H1 (cell line): Measurements from ENCODE around the gene TTC31. TPM values are rescaled to one million over a fixed set of nuclear protein-coding genes. Genes with fewer than 3 reads are reported as not detected.

ENCODE experiments used
- KDM5A ChIP-seq: fragments of 200-600 bp; IDR thresholded peaks from 2 replicates; pipeline ENCODE4 v1.7.1; 2012; ENCODE audit warnings: mild to moderate bottlenecking, low read length, inconsistent platforms, mixed read lengths
- MAX ChIP-seq: IDR thresholded peaks from 2 replicates; pipeline ENCODE4 v1.6.1; 2012; ENCODE audit warnings: inconsistent platforms
- PHF8 ChIP-seq: fragments of 200-600 bp; sonication (generic); conservative IDR thresholded peaks from 2 replicates; pipeline ENCODE4 v1.7.1; 2012; ENCODE audit warnings: low read depth, mild to moderate bottlenecking, inconsistent platforms, low read length, moderate library complexity
- POLR2A ChIP-seq, 2 experiments: IDR thresholded peaks; 1 replicate in 1 of 2; 2 replicates in 1 of 2; pipeline ENCODE4 v1.6.1; 2011; ENCODE audit warnings: low read depth in 2 of 2, low read length in 2 of 2, mild to moderate bottlenecking in 2 of 2; ENCODE audit errors: control extremely low read depth in 1 of 2
- RAD21 ChIP-seq, 2 experiments: IDR thresholded peaks in 1 of 2; conservative IDR thresholded peaks in 1 of 2; 2 replicates each; pipeline ENCODE4 v1.6.1; 2011; ENCODE audit warnings: low read depth in 2 of 2, low read length in 2 of 2, improper control_type of control experiment in 1 of 2, inconsistent platforms in 1 of 2, mild to moderate bottlenecking in 1 of 2, moderate library complexity in 1 of 2
- SIN3A ChIP-seq, 2 experiments: IDR thresholded peaks in 1 of 2; conservative IDR thresholded peaks in 1 of 2; 2 replicates each; pipeline ENCODE4 v1.6.1; 2011 to 2012; ENCODE audit warnings: low read length in 2 of 2, improper control_type of control experiment in 1 of 2, low read depth in 1 of 2, mild to moderate bottlenecking in 1 of 2
- TAF7 ChIP-seq: optimal IDR thresholded peaks from 2 replicates; pipeline ENCODE3; 2011; ENCODE audit warnings: low read depth, mild to moderate bottlenecking, inconsistent platforms, low read length, moderate library complexity, borderline replicate concordance
- polyA plus RNA-seq, 7 experiments: library from polyadenylated mRNA; depleted of rRNA in 3 of 7; stranded (reverse) in 5 of 7; unstranded in 2 of 7; fragments of >200 nt in 5 of 7; fragments of 200-250 nt in 2 of 7; gene quantifications; 1 replicate in 5 of 7; 2 replicates in 1 of 7; 4 replicates in 1 of 7; pipeline versions ENCODE4 v1.2.1 to v1.2.3, GENCODE V29; 2011 to 2013; ENCODE audit warnings: missing spikeins in 2 of 7, mixed read lengths in 2 of 7
- total RNA-seq: library from RNA; stranded (reverse); fragmentation: NEBNext Ultra II Directional; extraction: Animal tissue kit (Norgen Biotek cat#: 25700); gene quantifications from 2 replicates; pipeline ENCODE4 v1.2.1, GENCODE V29; 2021

TTC31 gene
- total and polyA plus RNA-seq, 2 of the 8 experiments (the other 6 are each of a cell fraction or from before 2014, with no cell fraction given) = 28.8 to 29.9 TPM

GRCh38 chr2:74461187-74462053 is 21.5 kb upstream of the TTC31 start (continued):
- TF ChIP-seq TAF7 (no peak), MAX (no peak), KDM5A (no peak), PHF8 (no peak), POLR2A (IDR thresholded peaks at IDR 0.05; ENCODE audit: control extremely low read depth in 1 of 2, low read depth in 2 of 2, low read length in 2 of 2) (peak in 1 of 2 experiments; percentile 20; a peak in 1 of 3 replicates), RAD21 (IDR thresholded peaks at IDR 0.05 in 1 of 2, conservative IDR thresholded peaks at IDR 0.05 in 1 of 2; ENCODE audit: low read depth in 2 of 2, low read length in 2 of 2) (peak; percentile 31 to 47; a peak in 3 of 4 replicates), SIN3A (conservative IDR thresholded peaks at IDR 0.05 in 1 of 2, IDR thresholded peaks at IDR 0.05 in 1 of 2; ENCODE audit: low read depth in 1 of 2, low read length in 2 of 2) (0 out of 4 replicates have a peak, but pooled peaks of 1 of the 2 experiments have one; percentile 29)
